VCaP (cell line): ENCODE measurements around the gene ARHGEF7.

Experiments used
- H3K27ac ChIP-seq: fragments of 450-650 bp; 2 replicates; pipeline ENCODE4 v1.5.1; 2017
- TF ChIP-seq, protein P1 (sequence below): fragments of 450-650 bp; conservative IDR thresholded peaks from 2 replicates; pipeline ENCODE4 v1.5.1; 2017; ENCODE audit warnings: mild to moderate bottlenecking, moderate library complexity

ARHGEF7 gene

DNA sequence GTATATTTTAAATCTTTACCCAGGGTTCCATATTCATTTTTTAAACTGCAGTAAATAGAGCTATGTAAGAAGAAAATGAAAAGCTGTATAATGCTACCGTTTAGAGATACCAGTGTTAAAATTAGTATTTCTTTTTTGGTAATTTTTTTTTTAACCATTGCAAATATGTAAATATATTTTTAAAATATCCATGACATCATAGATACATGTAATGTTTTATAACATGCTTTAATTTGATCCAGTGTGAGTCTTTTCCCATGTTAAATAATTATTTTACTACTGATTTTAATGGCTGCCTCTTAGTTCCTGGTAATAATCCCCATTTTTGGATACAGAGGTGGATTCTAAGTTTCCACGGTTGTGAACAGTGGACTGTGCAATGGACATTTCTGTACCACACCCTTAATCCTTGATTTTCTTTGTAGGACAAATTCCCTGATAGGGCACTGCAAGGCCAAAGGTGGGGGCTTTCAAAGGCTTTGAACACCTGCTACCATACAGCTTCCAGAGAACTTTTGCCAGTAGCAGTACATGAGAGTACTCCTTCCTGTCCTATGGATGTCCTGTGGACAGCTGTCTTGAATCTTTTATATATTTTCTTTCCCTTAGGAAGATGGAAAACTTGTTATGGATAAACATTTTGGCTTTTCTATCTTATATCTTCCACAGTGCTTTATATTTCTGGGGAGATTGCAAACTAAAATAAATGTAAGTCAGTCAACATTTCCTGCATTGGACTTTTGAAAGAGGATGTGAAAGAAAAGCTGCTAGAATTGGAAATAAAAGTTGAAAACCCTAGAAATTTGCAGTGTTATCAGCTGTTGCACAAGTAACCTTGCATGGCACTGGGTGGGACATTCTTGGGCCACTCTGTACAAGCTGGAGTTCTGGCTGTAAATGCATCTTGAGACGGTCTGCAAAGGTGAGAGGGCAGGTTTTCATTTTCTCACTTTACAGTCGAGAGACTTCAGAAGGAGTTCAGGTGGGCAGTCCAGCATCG lies 46.8 kb downstream of the ARHGEF7 start:
- TF ChIP-seq, protein P1, sequence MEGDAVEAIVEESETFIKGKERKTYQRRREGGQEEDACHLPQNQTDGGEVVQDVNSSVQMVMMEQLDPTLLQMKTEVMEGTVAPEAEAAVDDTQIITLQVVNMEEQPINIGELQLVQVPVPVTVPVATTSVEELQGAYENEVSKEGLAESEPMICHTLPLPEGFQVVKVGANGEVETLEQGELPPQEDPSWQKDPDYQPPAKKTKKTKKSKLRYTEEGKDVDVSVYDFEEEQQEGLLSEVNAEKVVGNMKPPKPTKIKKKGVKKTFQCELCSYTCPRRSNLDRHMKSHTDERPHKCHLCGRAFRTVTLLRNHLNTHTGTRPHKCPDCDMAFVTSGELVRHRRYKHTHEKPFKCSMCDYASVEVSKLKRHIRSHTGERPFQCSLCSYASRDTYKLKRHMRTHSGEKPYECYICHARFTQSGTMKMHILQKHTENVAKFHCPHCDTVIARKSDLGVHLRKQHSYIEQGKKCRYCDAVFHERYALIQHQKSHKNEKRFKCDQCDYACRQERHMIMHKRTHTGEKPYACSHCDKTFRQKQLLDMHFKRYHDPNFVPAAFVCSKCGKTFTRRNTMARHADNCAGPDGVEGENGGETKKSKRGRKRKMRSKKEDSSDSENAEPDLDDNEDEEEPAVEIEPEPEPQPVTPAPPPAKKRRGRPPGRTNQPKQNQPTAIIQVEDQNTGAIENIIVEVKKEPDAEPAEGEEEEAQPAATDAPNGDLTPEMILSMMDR, result no peak
- H3K27ac ChIP-seq, result peak overlapping the region; percentile 27

DNA sequence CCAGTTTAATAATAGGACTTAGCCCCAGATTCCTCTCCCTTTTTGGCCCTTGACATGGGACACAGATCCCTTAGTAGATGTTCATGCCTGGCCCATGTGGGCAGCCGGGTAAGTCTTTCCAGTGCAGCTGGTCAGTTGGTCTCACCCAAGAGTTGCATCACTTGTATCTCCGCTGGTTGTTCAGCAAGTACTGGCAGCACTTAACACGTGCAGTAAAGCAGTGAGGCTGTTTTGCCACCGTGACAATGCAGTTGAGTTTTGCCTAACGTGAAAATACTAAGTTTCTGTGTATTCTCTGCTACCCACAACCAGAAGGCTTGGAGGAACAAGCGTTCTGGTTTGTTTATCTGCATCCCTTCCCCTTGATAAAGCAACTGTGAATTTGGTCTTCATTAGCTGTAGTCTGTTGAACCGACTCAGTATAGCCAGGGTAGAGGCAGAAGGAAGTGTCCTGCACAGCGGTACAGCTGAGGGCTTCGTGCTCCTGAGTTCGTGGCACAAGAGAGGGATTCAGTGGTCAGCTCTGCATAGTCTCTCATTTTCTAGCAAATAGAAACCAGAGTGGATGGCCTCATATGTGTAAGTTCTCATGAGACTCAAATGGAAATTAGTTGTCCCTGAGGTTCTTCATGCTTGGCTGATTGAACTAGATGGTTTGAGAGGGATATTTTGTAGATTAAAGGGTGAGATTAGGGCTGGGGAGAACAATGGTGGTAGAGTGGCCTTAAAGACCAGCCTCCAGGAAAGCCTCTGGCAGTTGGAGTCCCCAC lies 50.3 kb downstream of the ARHGEF7 start:
- H3K27ac ChIP-seq, result no peak overlapping the region
- TF ChIP-seq, protein P1, result no peak

DNA sequence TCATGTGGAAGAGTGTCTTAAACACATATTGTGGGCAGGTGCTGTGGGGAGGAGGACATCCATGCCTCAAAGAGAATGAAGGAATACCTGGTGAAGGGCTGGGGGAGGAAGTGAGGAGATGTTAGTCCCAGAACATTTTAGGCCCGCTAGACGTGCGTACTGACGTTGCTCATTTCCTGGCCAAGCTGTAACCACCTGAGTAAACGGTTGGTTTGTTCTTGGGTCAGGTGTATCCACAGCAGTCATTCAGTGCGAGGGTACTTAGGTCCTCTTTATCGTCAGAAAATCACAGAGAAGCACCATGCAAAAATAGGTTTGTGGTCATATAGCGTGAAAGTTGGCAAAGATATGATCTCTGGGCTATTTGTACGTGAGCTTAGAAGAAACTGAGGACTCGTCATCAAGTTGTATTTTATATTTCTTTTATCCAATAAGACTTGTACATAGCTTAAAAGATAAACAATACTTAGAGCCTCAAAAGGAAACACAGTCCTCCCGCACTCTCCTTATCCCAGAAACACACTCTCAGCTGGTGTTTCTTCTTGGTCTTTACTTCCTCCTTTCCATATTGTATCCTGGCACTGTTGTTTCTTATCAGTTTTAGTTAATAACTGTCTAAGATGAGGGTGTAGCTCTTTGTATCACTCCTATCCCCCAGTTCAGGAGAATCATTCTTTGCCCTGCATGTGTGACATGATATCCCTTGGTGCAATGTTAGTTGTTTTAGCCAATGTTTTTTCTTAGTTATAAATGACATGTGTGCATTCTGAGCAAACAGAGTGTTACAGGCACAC lies 52.0 kb downstream of the ARHGEF7 start:
- TF ChIP-seq, protein P1, result no peak
- H3K27ac ChIP-seq, result no peak overlapping the region

DNA sequence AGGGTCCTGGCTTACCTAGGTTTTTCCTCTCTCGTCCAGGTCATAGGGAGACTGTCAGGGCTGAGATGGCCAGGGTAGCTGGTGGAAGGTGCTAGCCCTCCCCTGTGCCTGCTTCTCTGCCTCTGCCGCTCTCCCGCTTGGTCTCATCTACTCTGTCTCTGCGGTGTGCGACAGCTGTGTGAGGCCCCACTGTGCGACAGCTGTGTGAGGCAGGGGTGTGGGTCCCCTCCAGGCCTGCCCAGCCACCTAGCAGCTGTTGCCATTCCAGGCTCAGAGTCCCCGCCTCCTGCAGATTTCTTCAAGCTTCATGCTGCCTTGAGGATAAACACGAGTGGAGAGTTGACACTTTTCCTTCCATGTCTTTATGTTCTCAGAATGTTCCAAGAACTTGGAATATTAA lies 53.0 kb downstream of the ARHGEF7 start:
- no peak overlapping the region for H3K27ac ChIP-seq
- TF ChIP-seq, protein P1, result no peak

DNA sequence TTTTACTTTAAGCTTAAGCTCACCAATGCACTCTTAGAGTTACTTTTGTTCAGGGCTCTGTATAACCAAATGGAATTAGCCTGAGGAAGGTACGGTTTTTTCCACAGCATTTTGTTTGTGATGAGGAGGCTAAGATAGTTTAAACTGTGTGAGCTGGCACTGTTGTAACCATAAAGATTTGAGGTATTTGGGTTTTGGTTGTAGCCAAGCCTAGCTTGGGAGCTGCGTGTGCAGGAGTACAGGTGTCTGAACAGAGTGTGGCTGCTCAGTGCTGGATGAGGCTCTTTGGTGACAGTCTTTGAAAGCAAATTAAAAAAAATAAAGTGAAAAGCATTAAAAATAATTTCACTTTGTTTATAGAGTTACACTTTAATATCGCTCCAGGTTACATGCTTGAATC lies 56.0 kb downstream of the ARHGEF7 start:
- no peak overlapping the region for H3K27ac ChIP-seq
- TF ChIP-seq, protein P1, result no peak

DNA sequence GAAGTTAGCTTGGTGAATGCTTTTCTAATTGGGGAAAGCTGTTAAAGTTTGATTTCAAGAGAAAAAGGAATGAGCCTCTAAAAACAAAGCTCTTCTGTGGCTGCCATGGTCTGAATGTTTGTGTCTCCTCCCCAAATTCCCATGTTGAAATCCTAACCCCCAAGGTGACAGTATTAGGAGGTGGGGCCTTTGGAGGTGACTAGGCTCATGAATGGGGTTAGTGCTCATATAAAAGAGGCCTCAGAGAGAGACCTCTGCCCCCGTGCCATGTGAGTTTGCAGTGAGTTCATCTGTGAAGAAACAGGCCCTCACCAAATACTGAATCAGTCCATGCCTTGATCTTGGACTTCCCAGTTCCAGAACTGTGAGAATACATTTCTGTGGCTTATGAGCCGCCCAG lies 56.5 kb downstream of the ARHGEF7 start:
- TF ChIP-seq, protein P1, result no peak
- no peak overlapping the region for H3K27ac ChIP-seq
